Right lung (tissue), 5 donors: Measurements from ENCODE around the gene TNFRSF1B. TPM values are rescaled to one million over a fixed set of nuclear protein-coding genes. Genes with fewer than 3 reads are reported as not detected.

Experiments used
- DNase-seq, 2 donors: peaks; one replicate each; pipeline ENCODE4 v3.0.0-alpha.2; 2013
- polyA plus RNA-seq, 5 donors: library from polyadenylated mRNA; unstranded; fragments of 120-200 nt; gene quantifications; one replicate each; pipeline versions ENCODE4 v1.2.1 to v1.2.3, GENCODE V29; 2013; ENCODE audit warnings: inconsistent platforms in 1 of 5, low replicate concordance in 1 of 5; ENCODE audit not compliant: insufficient read length in 5 of 5, insufficient read depth in 1 of 5

TNFRSF1B gene
- polyA plus RNA-seq, 5 donors, result 12.4 to 22.8 (median 16.5) TPM

GRCh38 chr1:12140515-12141162 lies 26.2 kb upstream of the TNFRSF1B start:
- DNase-seq, result peak in 1 of 2 donors; percentile 43

- peak; percentile 27 to 42 for DNase-seq
Measured at GRCh38 chr1:12141163-12141850, 25.5 kb upstream of the TNFRSF1B start.

- no peak for DNase-seq
Measured at GRCh38 chr1:12142141-12142823, 24.5 kb upstream of the TNFRSF1B start.

- no peak for DNase-seq
Measured at GRCh38 chr1:12142891-12143630, 23.7 kb upstream of the TNFRSF1B start.

DNA sequence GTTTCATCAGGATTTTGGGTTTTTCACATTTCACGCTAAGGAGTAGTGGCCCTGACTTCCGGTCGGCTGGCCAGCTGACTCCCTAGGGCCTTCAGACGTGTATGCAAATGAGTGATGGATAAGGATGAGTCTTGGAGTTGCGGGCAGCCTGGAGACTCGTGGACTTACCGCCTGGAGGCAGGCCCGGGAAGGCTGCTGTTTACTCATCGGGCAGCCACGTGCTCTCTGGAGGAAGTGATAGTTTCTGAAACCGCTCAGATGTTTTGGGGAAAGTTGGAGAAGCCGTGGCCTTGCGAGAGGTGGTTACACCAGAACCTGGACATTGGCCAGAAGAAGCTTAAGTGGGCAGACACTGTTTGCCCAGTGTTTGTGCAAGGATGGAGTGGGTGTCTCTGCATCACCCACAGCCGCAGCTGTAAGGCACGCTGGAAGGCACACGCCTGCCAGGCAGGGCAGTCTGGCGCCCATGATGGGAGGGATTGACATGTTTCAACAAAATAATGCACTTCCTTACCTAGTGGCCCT lies 23.1 kb upstream of the TNFRSF1B start:
- no peak for DNase-seq

DNA sequence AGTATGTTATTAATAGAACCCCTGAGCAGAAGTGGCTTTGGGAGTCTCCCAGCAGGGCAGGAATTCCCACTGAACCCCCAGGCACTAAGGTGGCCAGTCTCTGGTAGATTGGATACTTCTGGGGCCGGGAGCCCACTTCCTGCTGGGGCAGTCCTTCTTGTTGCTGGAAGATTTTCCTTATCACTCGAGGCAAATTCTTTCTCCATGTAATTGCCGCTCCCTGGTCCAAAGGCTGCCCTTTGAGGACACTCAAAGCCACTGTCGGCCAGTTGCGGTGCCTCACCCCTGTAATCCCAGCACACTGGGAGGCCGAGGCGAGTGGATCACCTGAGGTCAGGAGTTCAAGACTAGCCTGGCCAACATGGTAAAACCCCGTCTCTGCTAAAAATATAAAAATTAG lies 22.6 kb upstream of the TNFRSF1B start:
- DNase-seq, result no peak

DNA sequence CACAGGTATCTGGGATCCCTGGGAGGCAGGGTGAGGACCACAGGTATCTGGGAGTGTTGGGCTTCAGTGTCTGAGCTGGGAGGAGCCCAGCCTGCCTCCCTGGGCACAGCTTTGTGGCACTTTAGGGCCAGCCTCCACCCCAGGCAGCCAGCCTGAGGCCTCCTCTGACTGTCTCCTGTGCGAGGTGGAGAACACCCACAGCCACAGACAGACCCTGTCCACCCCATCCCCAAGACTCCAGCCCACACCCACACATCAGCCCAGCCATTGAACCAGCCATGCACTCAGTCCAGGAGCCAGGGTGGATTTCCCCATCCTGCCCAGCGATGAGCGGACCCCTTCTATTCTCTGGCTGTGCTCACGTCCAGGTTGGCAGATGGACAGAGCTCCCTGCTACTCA lies 21.8 kb upstream of the TNFRSF1B start:
- no peak for DNase-seq

GRCh38 chr1:12145616-12146342 lies 21.0 kb upstream of the TNFRSF1B start:
- no peak for DNase-seq

- DNase-seq, result no peak
Measured at GRCh38 chr1:12146343-12147112, 20.3 kb upstream of the TNFRSF1B start.

GRCh38 chr1:12147201-12147701 lies 19.5 kb upstream of the TNFRSF1B start:
- no peak for DNase-seq

- DNase-seq, result no peak
Measured at GRCh38 chr1:12148160-12148957, 18.4 kb upstream of the TNFRSF1B start.

DNA sequence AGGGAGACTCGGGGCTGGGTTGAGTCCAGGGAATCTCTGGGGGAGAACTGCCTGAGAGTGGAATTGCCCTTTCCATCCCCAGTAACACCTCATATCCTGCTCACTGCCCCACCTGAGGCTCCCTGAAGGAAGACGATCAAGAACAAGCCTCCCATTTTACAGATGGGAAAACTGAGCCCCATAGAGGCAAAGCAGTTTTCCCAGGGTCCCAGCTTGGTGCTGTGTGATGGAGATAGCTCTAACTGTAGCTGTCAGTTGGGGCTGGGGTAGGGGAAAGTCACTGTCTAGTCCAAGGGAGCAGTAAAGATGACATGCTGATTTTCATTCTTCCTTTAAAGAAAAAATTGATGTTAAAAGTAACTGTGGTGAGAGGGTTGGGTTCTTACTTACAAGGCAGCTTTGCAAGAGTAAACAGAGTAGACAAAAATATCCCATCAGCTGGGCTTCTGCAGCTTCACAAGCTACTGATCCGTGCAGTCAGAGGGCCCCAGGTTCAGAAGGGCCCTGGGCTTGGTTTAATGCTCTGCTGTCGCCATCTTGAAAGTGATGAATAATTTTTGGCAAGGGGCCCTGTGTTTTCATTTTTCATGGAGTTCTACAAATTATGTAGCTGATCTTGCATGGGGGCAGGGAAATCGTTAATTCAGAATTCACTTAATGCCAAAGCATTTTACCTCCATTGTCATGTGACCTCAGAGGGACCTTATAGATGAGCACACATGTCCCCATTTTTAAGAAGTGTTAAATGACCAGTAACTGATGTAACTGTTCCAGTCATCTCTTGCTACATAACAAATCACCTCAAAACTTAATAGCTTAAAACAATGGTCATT lies 17.6 kb upstream of the TNFRSF1B start:
- DNase-seq, result no peak

- DNase-seq, result no peak
Measured at GRCh38 chr1:12149791-12150175, 17.0 kb upstream of the TNFRSF1B start.

GRCh38 chr1:12150456-12151200 lies 16.2 kb upstream of the TNFRSF1B start:
- no peak for DNase-seq

- no peak for DNase-seq
Measured at GRCh38 chr1:12151465-12151864, 15.3 kb upstream of the TNFRSF1B start.

- no peak for DNase-seq
Measured at GRCh38 chr1:12152113-12152891, 14.5 kb upstream of the TNFRSF1B start.
